CD4-positive, alpha-beta T cell treated with Interleukin-12 subunit alpha and Interleukin-12 subunit beta, for 1 hour (primary cell): ENCODE data around the gene TRPC3.

Experiments used
- DNase-seq: peaks from one replicate; pipeline ENCODE4 v3.0.0-alpha.2; 2020

TRPC3 gene

DNA sequence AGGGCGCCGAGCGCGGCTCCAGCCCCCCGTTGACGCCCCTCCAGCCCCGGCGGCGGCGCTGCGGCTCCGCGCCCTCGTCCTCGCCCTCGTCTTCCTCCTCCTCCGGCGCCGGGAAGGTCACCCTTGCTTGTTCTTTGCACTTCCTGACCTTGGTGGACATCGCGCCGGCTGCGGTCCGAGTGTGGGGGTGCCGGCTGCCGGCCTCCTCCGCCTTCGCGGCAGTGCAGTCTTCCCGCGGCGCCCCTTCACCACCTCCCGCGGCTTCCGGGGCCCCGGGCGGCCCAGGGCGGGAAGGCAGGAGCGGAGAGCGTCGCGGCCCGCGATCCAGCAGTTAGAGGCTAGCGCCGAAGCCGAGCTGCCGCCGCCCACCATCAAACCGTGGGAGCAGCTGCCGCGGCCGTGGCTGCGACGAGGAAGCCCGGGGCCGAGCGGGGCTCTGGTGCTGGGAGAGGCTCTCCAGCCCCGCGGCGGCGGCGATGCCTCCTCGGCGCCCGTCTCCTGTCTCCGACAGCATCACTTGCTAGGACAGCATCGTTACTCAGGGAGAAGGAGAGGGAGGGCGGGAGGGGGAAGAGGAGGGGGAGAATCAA, at the start of gene TRPC3:
TRPC3 (minus strand) TSS at position 540 of the 590 bp plus-strand sequence; CDS start at position 160, 380 bp downstream.
- DNase-seq: peak; percentile 20

- no peak for DNase-seq
Measured at GRCh38 chr4:122000849-122001248, 49.0 kb upstream of the TRPC3 start.

DNA sequence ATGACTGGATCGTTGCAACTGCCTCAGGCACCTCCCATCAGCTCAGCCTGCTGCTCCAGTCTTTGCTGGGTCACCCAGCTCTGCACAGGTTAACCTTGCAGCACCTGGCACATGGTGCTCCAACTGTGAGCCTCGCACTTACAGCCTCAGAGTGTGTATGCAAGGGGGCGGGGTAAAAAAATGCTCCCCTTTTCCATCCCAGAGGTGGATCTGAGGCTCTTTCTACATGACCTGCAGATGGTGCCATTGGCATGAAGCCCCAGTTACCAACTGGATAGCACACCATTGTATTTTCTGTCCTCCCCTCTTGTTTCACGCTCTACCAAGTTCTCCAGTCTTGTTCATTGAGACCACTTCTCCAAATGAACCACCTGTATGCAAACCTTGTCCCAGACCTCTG, 46.2 kb upstream of the TRPC3 start:
- peak; percentile 3 for DNase-seq

DNA sequence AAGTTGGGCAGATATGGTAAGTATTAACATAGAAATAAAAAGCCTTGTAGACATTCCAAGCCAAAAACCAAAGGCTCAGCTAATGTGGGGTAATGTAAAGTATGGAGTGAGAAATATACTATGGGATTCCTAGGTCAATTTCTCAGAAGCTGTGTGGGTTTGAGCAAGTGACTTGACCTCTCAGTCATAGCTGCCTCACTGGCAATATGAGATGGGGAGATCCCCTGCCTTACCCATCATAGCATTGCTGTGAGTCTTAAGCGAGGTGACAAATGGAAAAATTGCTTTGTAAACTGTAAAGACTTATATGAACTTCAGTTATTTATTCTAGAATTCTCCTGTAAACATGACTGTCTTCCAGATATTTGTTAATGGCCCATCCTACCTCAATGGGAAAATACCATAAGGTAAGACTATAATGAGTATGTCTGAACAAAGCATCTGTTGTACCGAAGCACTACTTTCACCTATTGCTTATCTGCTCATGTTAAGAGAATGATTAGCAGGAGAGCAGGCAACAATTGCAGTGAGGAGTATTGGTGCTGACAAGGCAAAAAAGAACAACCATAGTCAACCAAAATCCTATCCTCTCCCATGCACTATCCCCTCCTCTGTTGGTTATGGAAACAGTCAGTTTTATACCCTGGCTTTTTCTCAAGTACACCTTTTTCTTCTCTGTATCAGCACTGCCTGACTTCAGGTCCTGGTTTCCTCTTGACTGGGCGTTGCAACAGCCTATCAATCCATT, 44.1 kb upstream of the TRPC3 start:
- no peak for DNase-seq

- no peak for DNase-seq
Measured at GRCh38 chr4:121991968-121992367, 40.1 kb upstream of the TRPC3 start.

- DNase-seq: no peak
Measured at GRCh38 chr4:121990489-121990888, 38.6 kb upstream of the TRPC3 start.

- DNase-seq: no peak
Measured at GRCh38 chr4:121989715-121990114, 37.9 kb upstream of the TRPC3 start.

DNA sequence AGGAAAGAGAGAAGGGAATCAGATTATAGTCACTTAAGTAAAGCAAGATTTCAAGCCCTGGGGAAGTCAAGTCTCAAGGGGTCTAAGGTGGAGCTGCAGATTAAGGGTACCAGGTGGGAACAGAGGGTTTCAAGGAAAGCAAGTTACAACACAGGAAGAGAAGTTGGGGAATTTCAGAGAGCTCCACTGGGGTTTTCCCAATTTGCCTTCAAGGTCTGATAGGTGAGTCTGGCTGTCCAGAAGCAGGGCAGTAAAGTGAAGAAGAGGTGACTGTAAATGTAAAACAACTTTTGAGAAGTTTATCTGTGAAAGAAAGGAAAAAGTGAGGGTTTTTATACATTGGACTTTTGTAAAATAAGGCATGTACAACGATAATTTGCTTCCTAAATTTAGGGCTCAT, 37.1 kb upstream of the TRPC3 start:
- no peak for DNase-seq

- DNase-seq: no peak
Measured at GRCh38 chr4:121980643-121981042, 28.8 kb upstream of the TRPC3 start.

DNA sequence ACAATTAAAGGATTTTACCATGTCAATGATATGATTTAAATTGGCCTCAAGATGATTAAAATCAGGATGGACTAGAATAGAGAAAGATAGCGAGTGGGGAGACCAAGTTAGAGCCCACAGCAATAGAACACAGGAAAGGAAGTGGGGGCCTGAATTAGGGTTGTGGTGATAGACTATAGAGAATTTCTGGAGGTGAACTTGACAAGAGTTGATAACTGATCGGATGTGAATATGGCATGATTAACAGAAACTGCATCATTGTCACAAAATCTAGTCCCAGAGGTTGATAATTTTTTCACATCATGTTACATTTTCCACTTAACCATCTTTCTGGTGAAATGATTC, 26.3 kb upstream of the TRPC3 start:
- peak; percentile 3 for DNase-seq

DNA sequence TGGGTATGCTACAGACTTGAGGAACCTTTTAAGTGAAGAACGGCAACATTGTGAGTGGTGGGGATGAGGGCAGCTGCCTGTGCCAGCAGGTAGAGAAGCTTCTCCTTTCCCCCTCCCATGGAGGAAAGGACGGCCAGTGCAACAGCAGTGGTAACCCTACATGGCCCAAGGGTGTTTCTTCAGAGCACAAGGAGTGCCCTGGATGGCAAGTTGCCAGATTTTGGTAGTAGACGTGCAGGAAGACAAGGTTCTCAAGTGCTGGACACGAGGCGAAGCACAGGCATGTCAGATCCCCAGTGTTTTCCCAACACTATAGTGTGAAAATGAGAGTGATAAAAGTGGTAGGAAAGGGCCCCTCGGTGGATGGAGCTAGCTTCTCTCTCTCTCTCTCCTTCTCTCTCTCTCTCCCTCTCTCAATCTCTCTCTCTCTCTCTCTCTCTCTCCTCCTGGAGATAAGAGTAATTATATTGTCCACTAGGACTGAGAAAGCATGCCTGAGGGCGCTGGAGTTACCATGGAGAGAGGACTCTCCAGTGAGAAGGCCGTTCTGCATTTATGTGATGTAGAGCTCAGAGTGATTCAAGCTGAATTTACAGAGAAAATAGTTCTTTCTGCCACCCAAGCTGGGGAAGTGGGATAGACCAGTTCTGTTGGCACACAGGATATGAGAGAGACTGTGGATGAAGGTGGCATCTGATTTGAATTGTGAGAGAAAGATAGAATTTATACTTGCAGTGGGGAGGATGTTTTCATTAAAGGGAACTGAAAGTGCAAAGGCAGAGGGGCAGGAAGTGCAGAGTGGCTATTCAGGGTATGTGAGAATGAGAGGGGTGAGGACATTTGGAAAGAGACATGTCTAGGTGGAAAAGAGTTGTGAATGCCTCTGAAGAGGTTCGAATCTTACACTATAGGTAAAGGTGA, 25.7 kb upstream of the TRPC3 start:
- peak; percentile 28 for DNase-seq

GRCh38 chr4:121975784-121976183, 23.9 kb upstream of the TRPC3 start:
- no peak for DNase-seq

DNA sequence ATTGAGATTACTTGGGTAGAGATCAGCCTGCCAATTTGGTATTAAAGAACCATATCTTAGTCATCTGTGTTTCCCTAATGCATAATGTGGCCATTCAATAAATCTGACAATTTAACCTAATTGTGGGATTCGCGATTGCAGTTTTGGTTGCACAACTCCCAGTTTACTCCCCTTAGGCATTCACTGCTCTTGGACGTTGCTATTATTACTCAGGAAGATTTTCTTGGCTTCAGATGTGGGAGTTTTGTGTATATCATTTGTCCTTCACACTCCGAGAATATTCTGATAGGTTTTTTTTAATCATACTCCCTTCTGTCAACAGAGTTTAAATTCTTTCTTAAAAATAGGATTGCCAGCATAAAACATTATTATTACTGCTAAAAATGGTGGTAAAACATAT, 22.0 kb upstream of the TRPC3 start:
- no peak for DNase-seq

DNA sequence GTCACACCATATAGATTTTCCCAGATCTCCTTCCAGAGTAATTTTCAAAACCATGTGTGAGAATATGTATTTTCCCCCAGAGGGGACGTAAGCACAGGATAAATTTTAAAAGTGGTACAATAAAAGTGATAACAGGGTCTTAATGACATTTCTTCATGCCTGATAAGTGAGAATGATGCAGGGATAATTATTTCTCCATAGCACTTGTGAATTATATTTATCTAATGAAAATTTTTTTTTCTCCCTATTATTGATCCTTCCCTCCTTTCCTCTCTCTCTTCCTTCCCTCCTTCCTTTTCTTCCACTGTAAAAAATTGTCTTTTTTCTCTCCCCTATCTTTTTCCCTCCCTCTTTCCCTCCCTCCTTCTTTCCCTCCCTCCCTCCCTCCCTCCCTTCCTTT, 17.0 kb upstream of the TRPC3 start:
- no peak for DNase-seq

DNA sequence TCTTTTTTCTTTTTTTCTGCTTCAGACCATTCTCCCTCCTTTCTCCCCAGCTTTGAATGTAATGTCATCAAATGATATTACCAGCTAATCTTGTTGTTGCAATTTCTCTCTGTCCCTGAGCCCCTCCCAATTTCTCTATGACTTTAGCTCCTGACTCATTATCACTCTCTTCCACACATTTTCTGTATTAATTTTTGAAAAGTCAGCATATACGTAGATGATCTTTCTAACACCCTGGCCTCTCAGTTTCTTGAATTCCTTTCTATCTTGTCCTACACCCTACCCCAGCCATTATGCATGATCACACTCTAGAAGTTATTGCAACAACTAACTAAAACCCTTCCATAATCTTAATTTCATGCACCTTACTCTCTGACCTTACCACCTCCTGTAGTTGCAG, 13.1 kb upstream of the TRPC3 start:
- no peak for DNase-seq

GRCh38 chr4:121960818-121961217, 9.0 kb upstream of the TRPC3 start:
- no peak for DNase-seq

DNA sequence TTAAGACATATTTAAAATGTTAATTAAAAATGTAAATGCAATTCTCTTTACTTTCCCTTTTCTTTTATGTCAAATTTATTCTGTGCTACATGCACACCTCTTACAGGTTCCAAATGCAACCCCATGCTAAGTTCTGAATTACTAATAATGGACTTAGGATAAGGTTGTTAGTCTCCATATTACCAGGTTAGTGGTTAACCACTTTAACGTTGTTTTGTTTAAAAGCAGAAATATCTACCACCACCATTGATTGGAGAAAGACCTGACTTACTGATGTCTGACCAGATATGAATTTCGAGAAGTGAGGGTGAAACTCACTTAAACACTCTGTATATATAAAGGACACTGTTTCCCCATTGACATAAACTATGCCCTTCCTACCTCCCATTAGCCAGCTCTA, 6.9 kb upstream of the TRPC3 start:
- DNase-seq: no peak

GRCh38 chr4:121957266-121957665, 5.4 kb upstream of the TRPC3 start:
- no peak for DNase-seq

GRCh38 chr4:121953860-121954259, 2.0 kb upstream of the TRPC3 start:
- no peak for DNase-seq

- no peak for DNase-seq
Measured at GRCh38 chr4:121952290-121952689, 430 bp upstream of the TRPC3 start.

GRCh38 chr4:121950680-121951520, 960 bp downstream of the TRPC3 start:
- peak; percentile 18 for DNase-seq

- DNase-seq: peak; percentile 84
Measured at GRCh38 chr4:121950212-121950679, 1.6 kb downstream of the TRPC3 start.

- no peak for DNase-seq
Measured at GRCh38 chr4:121946644-121947043, 5.2 kb downstream of the TRPC3 start.
